Adrenal gland (tissue), 12 donors: ENCODE results near the gene MICU1. TPM values are rescaled to one million over a fixed set of nuclear protein-coding genes. Genes with fewer than 3 reads are reported as not detected.

Source experiments
- DNase-seq, 7 donors: peaks; one replicate each; pipeline ENCODE4 v3.0.0-alpha.2; 2019 to 2020
- H3K27ac ChIP-seq, 5 donors: fragments of 200-600 bp; sonication (generic) in 4 of 5; 1 replicate in 3 of 5; 2 replicates in 2 of 5; pipeline versions ENCODE4 v1.5.1 to v1.8.0; 2016 to 2020; ENCODE audit warnings: mild to moderate bottlenecking in 1 of 5
- H3K27me3 ChIP-seq: fragments of 200-600 bp; 2 replicates; pipeline ENCODE4 v1.8.0; 2021
- H3K36me3 ChIP-seq, 2 donors: fragments of 200-600 bp; replicated peaks in 1 of 2; 1 replicate in 1 of 2; 2 replicates in 1 of 2; pipeline versions ENCODE4 v1.5.1 to v1.8.0; 2018 to 2022
- H3K4me1 ChIP-seq, 2 donors: fragments of 200-600 bp; replicated peaks in 1 of 2; 1 replicate in 1 of 2; 2 replicates in 1 of 2; pipeline versions ENCODE4 v1.5.1 to v1.8.0; 2018 to 2021
- H3K4me3 ChIP-seq, 4 donors: fragments of 200-600 bp; sonication (generic) in 3 of 4; one replicate each; pipeline ENCODE4 v1.5.1; 2016 to 2018
- H3K9me3 ChIP-seq, 3 donors: fragments of 200-600 bp; sonication (generic) in 1 of 3; replicated peaks in 1 of 3; 1 replicate in 2 of 3; 2 replicates in 1 of 3; pipeline versions ENCODE4 v1.5.1 to v1.8.0; 2016 to 2021
- CTCF ChIP-seq, 6 experiments: fragments of 450-650 bp in 4 of 6; fragments of 200-600 bp in 2 of 6; sonication (generic) in 1 of 6; IDR thresholded peaks; 1 replicate in 5 of 6; 2 replicates in 1 of 6; pipeline versions ENCODE4 v1.5.1 to v1.8.0; 2016 to 2021; ENCODE audit warnings: antibody characterized with exemption in 6 of 6, mild to moderate bottlenecking in 2 of 6, moderate library complexity in 1 of 6
- POLR2A ChIP-seq, 2 donors: fragments of 450-650 bp; IDR thresholded peaks; one replicate each; pipeline ENCODE4 v1.6.1; 2017; ENCODE audit warnings: antibody characterized with exemption in 2 of 2, mild to moderate bottlenecking in 2 of 2, moderate library complexity in 1 of 2
- WGBS, 4 donors: extraction: QIAGEN DNeasy Blood & Tissue Kit in 2 of 4; methylation state at CpG; one replicate each; pipeline versions ENCODE4 v1.1.5 to v1.1.7; 2013 to 2017; 5-methylcytosine and 5-hydroxymethylcytosine counted together
- intact Hi-C, 2 donors: fragments of 100-400 bp; cut with DNase I; formaldehyde crosslinking; loops; one replicate each; pipeline versions ENCODE4 v1.14.1 to v1.15.0; 2022 to 2023
- polyA plus RNA-seq, 3 donors: library from polyadenylated mRNA; stranded (reverse); fragments of 200-250 nt in 2 of 3; fragments of 350-450 nt in 1 of 3; fragmentation: Illumina TruSeq in 1 of 3; extraction: RNeasy Lipid Tissue Mini Kit (QIAGEN cat#74804) in 1 of 3; gene quantifications; one replicate each; pipeline ENCODE4 v1.2.3, GENCODE V29; 2013 to 2014
- total RNA-seq, 9 donors: library from RNA; depleted of rRNA in 4 of 9; stranded (reverse); fragments of >200 nt in 4 of 9; fragments of 120-200 nt in 1 of 9; fragmentation: NEBNext Ultra II Directional in 1 of 9; extraction: Animal tissue kit (Norgen Biotek cat#: 25700) in 1 of 9; gene quantifications; one replicate each; pipeline versions ENCODE4 v1.1.0 to v1.2.4, GENCODE V29; 2013 to 2023
- donor health status: healthy with polysubstance abuse.
- donor health status: Bipolar disorder and iron deficiency.
- donor health status: DM: yes; HTN: yes; CAD: no.
- donor health status: DM: no; HTN: no; CAD: no.
- donor health status: DM: no; HTN: no; CAD: no.
- donor health status: DM: yes; HTN: yes; CAD: no.

MICU1 gene
- total and polyA plus RNA-seq, 12 donors = 56.5 to 122 (median 90.2) TPM

DNA sequence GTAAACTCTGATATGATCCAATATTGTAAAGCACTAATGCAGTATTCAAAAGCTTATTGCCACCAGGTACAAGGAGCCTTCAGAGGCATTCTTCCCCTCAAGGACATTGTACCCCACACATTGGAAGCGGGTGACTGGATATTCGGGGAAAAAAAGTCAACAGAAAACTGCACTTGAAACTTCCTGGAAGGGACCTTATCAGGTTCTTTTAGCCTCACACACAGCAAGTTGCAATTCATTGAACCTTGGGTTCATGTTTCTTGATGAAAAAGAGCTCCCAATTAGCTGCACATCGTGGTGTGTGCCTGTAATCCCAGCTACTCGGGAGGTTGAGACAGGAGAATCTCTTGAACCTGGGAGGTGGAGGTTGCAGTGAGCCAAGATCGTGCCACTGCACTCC, 16.4 kb upstream of the MICU1 start:
- Histone ChIP-seq H3K4me1 (peaks cover 5% of the 10 kb centered on the region in 2 donors), H3K9me3 (no peaks in the 10 kb centered on the region), H3K36me3 (no peaks in the 10 kb centered on the region), H3K27ac (no peak overlapping the region), H3K27me3 (no peaks in the 10 kb centered on the region), H3K4me3 (no peak overlapping the region)
- no peak for DNase-seq
- 80 to 90% (median 89%) methylated on average over 5 of the region's 5 CpGs for WGBS, 4 donors
- intact Hi-C loops = no loop called here
- TF ChIP-seq CTCF (IDR thresholded peaks at IDR 0.05) (no peak), POLR2A (IDR thresholded peaks at IDR 0.05) (no peak)

DNA sequence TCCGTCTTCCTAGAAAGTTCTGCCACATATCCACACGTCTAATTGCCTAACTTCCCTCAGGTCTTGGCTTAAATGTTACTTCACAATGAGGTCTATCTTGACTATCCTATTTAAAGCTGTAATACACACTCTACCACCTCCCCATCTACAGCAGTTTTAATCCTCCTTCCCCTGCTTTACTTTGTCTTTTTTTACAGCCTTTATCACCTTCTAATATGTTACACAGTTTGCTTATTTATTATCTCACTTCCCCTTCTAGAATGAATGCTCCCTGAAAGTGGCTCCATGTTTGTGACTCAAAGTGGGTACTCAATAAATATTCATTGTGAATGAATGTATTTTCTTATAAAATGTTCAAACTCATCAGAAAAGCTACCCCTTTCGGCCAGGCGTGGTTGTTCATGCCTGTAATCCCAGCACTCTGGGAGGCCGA, 13.6 kb upstream of the MICU1 start:
- Histone ChIP-seq H3K27me3 (no peaks in the 10 kb centered on the region), H3K36me3 (no peaks in the 10 kb centered on the region), H3K4me1 (peaks cover 10% of the 10 kb centered on the region in 2 donors), H3K4me3 (no peak overlapping the region), H3K27ac (no peak overlapping the region), H3K9me3 (no peaks in the 10 kb centered on the region)
- DNase-seq = no peak
- intact Hi-C loops = no loop called here
- TF ChIP-seq POLR2A (IDR thresholded peaks at IDR 0.05) (no peak), CTCF (IDR thresholded peaks at IDR 0.05) (no peak)
- 88 to 91% (median 90%) methylated on average over 5 of the region's 5 CpGs for WGBS, 4 donors

DNA sequence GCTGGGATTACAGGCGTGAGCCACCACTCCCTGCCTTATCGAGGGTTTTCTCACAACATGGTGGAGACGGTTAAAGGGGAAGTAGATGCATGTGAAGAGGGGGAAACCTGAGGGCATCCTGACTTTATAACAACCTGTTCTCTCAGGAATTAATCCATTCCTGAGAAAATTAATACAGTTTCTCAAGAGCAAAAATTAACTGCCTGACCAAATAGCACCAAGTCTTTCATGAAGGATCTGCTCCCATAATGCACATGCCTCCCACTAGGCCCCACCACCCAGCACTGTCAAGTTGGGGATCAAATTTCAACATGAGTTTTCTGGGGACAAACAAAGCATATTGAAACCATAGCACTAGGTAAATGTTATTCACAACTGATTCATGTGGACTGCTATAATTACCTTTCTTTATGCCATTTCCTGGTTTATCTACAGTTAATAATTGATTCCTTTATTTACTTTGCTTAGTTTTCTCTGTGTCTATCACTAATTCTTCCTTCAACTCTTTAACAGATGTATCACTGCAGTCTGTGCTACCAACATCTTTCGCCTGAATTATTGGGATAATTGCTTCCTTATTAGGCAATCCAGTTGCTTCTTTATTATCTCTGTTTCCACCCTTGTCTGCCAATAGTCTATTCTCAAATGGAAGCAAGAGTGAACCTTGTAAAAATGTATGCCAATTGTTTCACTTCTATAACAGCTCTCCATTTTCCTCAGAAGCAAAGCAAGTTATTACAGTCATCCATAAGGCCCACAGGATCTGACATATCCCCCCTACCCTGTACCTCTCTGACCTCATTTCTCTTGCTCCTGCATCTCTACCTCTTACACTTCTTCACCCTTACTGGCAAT, 12.9 kb upstream of the MICU1 start:
- H3K27me3 ChIP-seq = no peaks in the 10 kb centered on the region
- H3K9me3 ChIP-seq = no peaks in the 10 kb centered on the region
- intact Hi-C loops = no loop called here
- TF ChIP-seq CTCF (IDR thresholded peaks at IDR 0.05) = no peak
- TF ChIP-seq POLR2A (IDR thresholded peaks at IDR 0.05) = no peak
- no peaks in the 10 kb centered on the region for H3K36me3 ChIP-seq
- WGBS, 4 donors = 69 to 82% (median 75%) methylated on average over 4 of the region's 4 CpGs
- H3K4me1 ChIP-seq = peaks cover 10% of the 10 kb centered on the region in 2 donors
- no peak overlapping the region for H3K4me3 ChIP-seq
- no peak overlapping the region for H3K27ac ChIP-seq
- no peak for DNase-seq

GRCh38 chr10:72637398-72637857, 11.5 kb upstream of the MICU1 start:
- no peaks in the 10 kb centered on the region for H3K9me3 ChIP-seq
- TF ChIP-seq CTCF (IDR thresholded peaks at IDR 0.05) (no peak), POLR2A (IDR thresholded peaks at IDR 0.05) (no peak)
- H3K36me3 ChIP-seq = no peaks in the 10 kb centered on the region
- peak; percentile 50 to 88 (median 84) for DNase-seq
- H3K4me1 ChIP-seq = peaks cover 10% of the 10 kb centered on the region in 2 donors
- WGBS, 4 donors = 16 to 41% (median 20%) methylated on average over 4 of the region's 4 CpGs
- H3K27ac ChIP-seq = peak overlapping the region in 3 of 5 donors; percentile 27 to 56 (median 40)
- H3K27me3 ChIP-seq = no peaks in the 10 kb centered on the region
- intact Hi-C loops = no loop called here
- H3K4me3 ChIP-seq = no peak overlapping the region
